ENCODE results near the gene P2RX7.

- TF ChIP-seq EZH2phosphoT487 (IDR thresholded peaks at IDR 0.05; ENCODE audit: low read depth, severe bottlenecking, unreplicated experiment) (no peak), CTCF (IDR thresholded peaks at IDR 0.05; ENCODE audit: poor library complexity) (no peak), EZH2 (IDR thresholded peaks at IDR 0.05; ENCODE audit: borderline replicate concordance) (no peak)
These were observed 32.9 kb upstream of the P2RX7 start for GRCh38 chr12:121099779-121100178.
